PFSK-1 (cell line): Measurements from ENCODE around the gene SLC8B1.

ENCODE experiments used
- FOXP2 ChIP-seq: optimal IDR thresholded peaks from 2 replicates; pipeline ENCODE3; 2011; ENCODE audit warnings: borderline replicate concordance, control low read depth, inconsistent platforms; ENCODE audit not compliant: insufficient read depth; ENCODE audit errors: extremely low read length, extremely low read depth
- POLR2AphosphoS5 ChIP-seq: IDR thresholded peaks from 2 replicates; pipeline ENCODE4 v1.6.1; 2012; ENCODE audit warnings: low read depth, mild to moderate bottlenecking, control low read depth, low read length, moderate library complexity
- SIN3A ChIP-seq: IDR thresholded peaks from 2 replicates; pipeline ENCODE4 v1.6.1; 2012; ENCODE audit warnings: mild to moderate bottlenecking, low read length, moderate library complexity, borderline replicate concordance; ENCODE audit not compliant: insufficient read depth
- TAF1 ChIP-seq: IDR thresholded peaks from 2 replicates; pipeline ENCODE4 v1.6.1; 2012; ENCODE audit warnings: low read length, control low read depth, borderline replicate concordance; ENCODE audit not compliant: insufficient read depth
- TF ChIP-seq, protein P1 (sequence below), 2 experiments: IDR thresholded peaks; 2 replicates each; pipeline versions ENCODE4 v1.6.1 to v1.8.0; 2011 to 2012; ENCODE audit warnings: low read depth in 2 of 2, low read length in 2 of 2, control low read depth in 1 of 2, inconsistent platforms in 1 of 2, mild to moderate bottlenecking in 1 of 2, moderate library complexity in 1 of 2; ENCODE audit not compliant: insufficient read depth in 1 of 2

SLC8B1 gene

DNA sequence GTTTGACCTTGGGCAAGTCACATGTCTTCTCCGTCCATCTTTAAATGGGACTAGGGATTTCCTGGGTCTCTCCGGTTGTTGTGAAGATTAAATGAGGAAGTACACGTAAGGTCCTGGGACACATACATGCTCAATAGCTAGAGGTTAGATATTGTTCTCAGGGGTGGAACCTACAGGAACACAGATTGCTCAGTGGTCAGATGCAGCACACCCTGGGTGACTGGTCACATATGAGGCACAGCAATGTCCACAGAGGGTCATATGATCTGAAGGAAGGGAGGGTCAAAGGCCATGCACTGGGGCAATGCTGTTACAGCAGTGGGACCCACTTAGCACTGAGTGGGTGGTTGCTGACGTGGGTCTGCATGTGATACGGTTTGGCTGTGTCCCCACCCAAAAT lies 11.4 kb upstream of the SLC8B1 start:
- TF ChIP-seq, protein P1, sequence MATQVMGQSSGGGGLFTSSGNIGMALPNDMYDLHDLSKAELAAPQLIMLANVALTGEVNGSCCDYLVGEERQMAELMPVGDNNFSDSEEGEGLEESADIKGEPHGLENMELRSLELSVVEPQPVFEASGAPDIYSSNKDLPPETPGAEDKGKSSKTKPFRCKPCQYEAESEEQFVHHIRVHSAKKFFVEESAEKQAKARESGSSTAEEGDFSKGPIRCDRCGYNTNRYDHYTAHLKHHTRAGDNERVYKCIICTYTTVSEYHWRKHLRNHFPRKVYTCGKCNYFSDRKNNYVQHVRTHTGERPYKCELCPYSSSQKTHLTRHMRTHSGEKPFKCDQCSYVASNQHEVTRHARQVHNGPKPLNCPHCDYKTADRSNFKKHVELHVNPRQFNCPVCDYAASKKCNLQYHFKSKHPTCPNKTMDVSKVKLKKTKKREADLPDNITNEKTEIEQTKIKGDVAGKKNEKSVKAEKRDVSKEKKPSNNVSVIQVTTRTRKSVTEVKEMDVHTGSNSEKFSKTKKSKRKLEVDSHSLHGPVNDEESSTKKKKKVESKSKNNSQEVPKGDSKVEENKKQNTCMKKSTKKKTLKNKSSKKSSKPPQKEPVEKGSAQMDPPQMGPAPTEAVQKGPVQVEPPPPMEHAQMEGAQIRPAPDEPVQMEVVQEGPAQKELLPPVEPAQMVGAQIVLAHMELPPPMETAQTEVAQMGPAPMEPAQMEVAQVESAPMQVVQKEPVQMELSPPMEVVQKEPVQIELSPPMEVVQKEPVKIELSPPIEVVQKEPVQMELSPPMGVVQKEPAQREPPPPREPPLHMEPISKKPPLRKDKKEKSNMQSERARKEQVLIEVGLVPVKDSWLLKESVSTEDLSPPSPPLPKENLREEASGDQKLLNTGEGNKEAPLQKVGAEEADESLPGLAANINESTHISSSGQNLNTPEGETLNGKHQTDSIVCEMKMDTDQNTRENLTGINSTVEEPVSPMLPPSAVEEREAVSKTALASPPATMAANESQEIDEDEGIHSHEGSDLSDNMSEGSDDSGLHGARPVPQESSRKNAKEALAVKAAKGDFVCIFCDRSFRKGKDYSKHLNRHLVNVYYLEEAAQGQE (IDR thresholded peaks at IDR 0.05; ENCODE audit: insufficient read depth in 1 of 2, low read depth in 2 of 2, low read length in 2 of 2) = no peak

DNA sequence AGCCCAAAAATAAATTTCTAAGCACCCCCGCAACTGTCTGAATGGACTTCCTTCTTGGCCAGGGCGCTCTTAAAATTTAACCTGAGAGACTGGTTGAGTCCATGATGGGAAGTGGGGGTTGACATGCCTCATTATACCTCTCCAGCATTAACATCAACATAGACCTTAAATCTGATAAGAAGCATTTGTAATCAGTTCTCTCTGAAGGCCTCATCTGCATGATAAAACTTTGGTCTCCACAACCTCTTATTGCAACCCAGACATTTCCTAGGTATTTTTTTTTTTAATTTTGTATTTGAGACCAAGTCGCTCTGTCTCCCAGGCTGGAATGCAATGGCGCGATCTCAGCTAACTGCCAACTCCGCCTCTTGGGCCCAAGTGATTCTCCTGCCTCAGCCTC lies 10.4 kb upstream of the SLC8B1 start:
- TF ChIP-seq TAF1 (no peak), SIN3A (no peak), FOXP2 (no peak), POLR2AphosphoS5 (no peak)
- TF ChIP-seq, protein P1 (IDR thresholded peaks at IDR 0.05; ENCODE audit: insufficient read depth in 1 of 2, low read depth in 2 of 2, low read length in 2 of 2) = no peak

DNA sequence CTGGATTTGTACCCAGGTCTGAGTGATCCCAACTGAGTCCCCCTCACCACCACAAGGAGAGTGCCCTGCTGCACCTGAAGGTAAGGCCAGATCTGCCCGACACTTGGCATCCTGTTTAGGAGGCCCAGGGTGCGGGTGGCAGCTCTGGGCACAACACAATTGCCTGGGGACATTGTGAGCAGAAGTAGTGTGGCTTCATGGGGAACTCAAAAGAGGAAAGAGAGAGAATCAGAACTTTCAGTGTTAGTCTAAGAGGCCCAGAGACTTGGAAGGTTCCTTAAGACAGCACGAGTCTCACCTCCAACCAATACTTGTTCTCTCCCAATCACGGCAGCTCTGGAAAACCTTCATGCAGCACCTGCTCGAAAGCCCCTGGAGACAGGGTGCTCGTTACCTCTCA lies 6.6 kb upstream of the SLC8B1 start:
- TF ChIP-seq TAF1 (no peak), FOXP2 (no peak), SIN3A (no peak), POLR2AphosphoS5 (no peak)
- TF ChIP-seq, protein P1 (IDR thresholded peaks at IDR 0.05; ENCODE audit: insufficient read depth in 1 of 2, low read depth in 2 of 2, low read length in 2 of 2) = no peak

DNA sequence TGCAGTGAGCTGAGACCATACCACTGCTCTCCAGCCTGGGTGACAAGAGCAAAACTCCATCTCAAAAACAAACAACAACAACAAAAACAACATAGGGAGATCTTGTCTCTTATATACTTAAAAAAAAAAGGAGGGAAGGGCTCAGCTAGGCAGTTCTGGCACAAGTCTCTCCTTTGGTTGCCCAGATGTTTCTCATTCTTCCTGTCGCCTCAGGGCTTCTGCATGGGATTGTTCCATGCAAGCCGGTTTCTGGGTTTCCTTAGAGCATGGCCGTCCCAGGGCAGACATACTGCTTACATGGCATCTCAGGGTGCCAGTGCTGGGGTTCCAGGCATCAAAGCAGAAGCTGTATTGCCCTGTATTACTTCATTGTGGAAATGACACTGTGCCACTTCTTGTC lies 5.2 kb upstream of the SLC8B1 start:
- TF ChIP-seq SIN3A = no peak
- no peak for TF ChIP-seq FOXP2
- no peak for TF ChIP-seq POLR2AphosphoS5
- TF ChIP-seq TAF1 = no peak
- TF ChIP-seq, protein P1 (IDR thresholded peaks at IDR 0.05; ENCODE audit: insufficient read depth in 1 of 2, low read depth in 2 of 2, low read length in 2 of 2) = no peak

DNA sequence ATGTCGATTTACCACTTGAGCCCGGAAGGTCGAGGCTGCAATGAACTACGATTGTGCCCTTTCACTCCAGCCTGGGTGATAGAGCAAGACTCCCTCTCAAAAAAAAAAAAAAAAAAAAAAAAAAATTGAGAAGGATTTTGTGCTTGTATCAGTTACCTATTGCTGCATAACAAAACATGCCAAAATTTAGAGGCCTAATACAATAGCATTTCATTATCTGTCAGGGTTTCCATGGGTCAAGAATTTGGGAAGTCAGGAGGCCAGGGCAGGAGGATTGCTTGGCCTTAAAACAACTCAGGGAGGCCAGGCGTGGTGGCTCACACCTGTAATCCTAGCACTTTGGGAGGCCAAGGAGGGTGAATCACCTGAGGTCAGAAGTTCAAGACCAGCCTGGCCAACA lies 4.6 kb upstream of the SLC8B1 start:
- no peak for TF ChIP-seq TAF1
- TF ChIP-seq POLR2AphosphoS5 = no peak
- no peak for TF ChIP-seq SIN3A
- TF ChIP-seq FOXP2 = no peak
- TF ChIP-seq, protein P1 (IDR thresholded peaks at IDR 0.05; ENCODE audit: insufficient read depth in 1 of 2, low read depth in 2 of 2, low read length in 2 of 2) = no peak
